Stimulated activated CD8-positive, alpha-beta memory T cell treated with anti-CD3 and anti-CD28 coated beads, Interleukin-7, amount 100 ng/mL, for 1 hour (primary cell): ENCODE measurements around the gene SMYD2.

Source experiments
- DNase-seq, 2 donors: peaks; one replicate each; pipeline ENCODE4 v3.0.0-alpha.2; 2020; ENCODE audit warnings: low read depth in 2 of 2

Gene SMYD2, protein sequence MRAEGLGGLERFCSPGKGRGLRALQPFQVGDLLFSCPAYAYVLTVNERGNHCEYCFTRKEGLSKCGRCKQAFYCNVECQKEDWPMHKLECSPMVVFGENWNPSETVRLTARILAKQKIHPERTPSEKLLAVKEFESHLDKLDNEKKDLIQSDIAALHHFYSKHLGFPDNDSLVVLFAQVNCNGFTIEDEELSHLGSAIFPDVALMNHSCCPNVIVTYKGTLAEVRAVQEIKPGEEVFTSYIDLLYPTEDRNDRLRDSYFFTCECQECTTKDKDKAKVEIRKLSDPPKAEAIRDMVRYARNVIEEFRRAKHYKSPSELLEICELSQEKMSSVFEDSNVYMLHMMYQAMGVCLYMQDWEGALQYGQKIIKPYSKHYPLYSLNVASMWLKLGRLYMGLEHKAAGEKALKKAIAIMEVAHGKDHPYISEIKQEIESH

DNA sequence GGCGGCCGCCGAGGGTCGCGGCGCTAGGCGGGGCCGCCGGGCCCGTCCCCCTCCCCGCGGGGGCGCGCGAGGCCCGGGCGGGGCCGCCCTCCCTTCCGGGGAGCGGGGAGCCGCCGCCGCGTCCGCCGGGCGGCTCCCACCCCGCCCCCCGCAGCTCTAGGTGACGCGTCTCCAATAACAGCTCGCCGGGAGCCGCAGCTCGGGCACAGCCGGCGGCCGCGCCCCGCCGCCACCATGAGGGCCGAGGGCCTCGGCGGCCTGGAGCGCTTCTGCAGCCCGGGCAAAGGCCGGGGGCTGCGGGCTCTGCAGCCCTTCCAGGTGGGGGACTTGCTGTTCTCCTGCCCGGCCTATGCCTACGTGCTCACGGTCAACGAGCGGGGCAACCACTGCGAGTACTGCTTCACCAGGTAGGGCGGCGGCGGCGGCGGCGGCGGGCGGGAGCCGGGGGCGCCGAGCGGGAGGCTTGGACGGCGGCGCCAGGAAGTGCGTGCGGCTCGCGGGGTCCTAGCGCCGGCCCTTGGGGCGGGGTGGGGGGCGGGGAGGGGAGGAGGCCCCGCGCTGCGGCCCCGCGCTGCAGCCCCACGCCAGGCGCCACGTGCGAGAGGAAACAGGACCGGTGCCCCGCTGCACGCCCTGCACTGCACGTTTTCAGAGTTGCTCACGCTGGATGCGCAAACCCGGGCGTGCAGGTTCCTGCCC lies at the start of gene SMYD2:
TSS of gene SMYD2 (plus strand) at position 139 of the 699 bp plus-strand sequence. CDS start at position 235, 96 bp downstream.
- DNase-seq = peak; percentile 34 to 41

- DNase-seq = no peak
Observed at GRCh38 chr1:214233856-214234634, 46.9 kb upstream of the SMYD2 start.

DNA sequence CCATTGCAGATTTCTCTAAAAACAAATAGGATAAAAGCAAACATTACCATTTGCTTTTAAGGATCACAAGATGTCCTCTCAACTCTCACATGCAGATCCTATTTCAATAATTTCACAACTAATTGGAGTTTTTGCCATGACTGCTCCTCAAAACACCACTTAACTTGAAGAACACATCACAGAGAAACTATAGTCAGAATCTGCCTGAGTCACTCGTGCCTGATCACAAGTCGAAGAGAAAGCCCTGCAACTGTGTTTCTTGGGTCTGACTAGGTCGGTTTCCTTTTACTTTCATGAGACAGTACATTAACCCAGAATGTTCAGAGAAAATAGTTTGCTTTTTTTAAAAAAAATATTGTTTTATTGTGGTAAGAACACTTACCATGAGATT lies 46.3 kb upstream of the SMYD2 start:
- DNase-seq = no peak

- no peak for DNase-seq
Observed at GRCh38 chr1:214236477-214236876, 44.5 kb upstream of the SMYD2 start.

GRCh38 chr1:214241060-214241459 lies 39.9 kb upstream of the SMYD2 start:
- no peak for DNase-seq

- DNase-seq = no peak
Observed at GRCh38 chr1:214244252-214244651, 36.7 kb upstream of the SMYD2 start.

DNA sequence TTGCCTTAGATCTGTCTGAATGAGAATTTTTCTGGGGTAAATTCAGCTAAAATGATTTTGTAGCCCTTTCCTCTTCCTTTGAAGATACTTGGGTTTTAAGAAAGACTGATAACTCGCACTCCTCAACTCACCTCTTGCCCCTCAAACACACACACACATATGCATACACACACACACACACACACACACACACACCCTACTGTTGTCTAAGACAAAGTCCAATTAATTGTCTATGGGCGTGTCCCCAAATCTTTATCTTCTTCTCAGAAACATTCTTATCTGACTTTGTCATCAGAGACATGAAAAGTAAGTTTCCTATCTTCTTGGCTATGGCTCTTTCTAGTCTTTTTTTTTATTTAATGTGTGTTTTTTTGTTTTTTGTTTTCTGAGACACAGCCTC lies 36.1 kb upstream of the SMYD2 start:
- no peak for DNase-seq

DNA sequence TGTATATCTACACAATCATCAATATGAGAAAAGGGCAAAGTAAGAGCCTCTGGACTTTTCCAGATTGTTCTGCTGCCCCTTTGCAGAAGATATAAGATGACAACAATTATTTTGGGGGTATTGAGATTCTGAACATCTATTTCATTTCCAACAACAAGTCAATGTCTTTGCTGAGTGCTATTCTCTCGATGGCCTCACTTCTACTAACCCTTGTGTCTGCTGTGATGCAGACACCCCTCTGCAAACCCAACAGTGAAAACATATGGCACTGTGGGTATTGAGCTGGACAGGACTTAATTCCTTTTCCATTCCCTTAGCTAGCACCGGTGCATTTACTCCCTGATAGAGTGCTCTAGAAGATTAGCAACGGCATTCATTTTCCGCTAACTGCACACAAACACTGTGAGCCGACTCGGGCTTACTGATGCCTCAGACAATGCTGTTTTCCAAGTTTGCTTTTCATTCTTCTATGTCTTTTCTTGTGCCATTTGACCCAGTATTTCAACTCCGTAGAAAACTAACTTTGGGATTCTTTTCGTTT lies 33.4 kb upstream of the SMYD2 start:
- no peak for DNase-seq

DNA sequence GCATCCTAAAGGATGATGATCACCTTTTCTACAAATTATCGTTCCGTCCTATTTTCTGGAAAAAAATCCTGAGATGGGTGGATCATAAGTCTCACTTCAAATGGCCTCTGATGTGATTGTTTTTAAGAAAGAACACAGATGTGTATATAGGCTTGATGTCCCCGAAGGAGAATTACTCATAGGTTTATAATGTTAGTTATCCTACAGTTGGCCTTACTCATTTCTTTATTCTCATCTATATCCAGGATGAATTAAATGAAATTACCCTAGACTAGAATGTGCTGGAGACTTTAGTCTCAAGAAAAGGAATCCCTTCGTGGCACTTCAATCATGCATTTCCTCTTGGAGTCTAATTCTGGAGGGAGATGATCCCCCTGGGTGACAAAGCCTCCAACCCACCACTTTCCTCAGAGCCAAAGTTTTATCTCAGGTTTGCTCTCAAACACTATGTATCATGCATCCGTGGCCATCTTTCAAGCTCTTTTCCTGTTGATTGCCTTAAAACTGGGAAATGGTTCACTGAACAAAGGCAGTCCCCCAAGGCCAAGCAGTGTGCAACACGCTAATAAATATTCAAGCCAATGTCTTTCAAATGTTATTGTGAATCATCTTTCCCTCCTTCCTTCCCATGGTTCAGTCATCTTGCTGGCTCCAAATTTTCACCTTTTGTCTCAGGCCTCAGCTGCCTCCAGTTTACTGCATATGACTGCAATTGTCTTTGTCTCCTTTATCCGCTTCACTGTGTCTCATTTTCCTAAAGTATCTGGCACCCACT lies 32.5 kb upstream of the SMYD2 start:
- DNase-seq = no peak

DNA sequence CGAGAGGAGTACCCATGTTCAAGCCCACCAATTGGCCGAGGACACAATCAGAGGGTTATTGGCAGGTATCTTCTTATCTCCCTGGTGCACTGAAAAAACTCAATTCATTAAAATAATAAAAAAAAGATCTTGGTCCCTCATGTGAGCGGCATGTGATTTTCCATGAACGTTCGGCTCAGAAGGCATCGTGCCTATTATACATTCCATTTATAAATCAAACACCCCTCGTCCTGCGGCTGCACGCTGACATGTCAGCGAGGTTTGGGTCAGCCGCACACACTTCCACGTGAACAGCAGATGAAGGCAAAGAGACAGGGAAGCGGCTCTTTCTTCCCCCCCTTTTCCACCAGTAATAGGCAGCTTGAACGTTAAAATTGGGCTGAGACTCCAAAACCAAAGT lies 31.3 kb upstream of the SMYD2 start:
- DNase-seq = no peak

GRCh38 chr1:214251354-214251753 lies 29.6 kb upstream of the SMYD2 start:
- no peak for DNase-seq

- no peak for DNase-seq
Observed at GRCh38 chr1:214255509-214255908, 25.4 kb upstream of the SMYD2 start.

- DNase-seq = no peak
Observed at GRCh38 chr1:214259353-214259977, 21.5 kb upstream of the SMYD2 start.

DNA sequence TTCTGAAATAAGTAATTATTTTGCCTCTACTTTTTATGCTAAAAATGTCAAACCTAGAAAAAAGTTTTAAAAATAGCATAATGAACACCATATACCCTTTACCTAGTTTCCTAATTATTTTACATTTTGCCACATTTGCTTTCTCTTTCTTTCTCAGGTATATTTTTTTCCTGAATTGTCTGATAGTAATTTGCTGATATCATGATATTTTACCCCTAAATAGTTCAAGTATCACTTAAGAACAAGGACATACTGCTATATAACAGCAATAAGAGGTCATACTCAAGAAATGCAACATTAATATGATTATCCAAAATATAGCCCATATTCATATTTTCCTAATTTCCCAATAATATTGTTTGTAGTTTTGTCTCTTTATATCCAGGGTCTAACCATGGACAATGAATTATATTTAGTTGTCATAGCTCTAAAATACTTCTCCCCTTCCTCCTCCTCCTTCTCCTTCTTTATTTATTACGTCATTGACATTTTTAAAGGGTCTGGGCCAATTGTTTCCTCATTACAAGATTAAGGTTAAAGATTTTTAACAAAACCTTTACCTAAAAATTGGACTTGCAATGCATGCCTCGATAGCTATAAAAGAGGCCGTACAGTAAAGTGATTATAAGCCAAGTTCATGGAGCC lies 20.3 kb upstream of the SMYD2 start:
- DNase-seq = no peak

DNA sequence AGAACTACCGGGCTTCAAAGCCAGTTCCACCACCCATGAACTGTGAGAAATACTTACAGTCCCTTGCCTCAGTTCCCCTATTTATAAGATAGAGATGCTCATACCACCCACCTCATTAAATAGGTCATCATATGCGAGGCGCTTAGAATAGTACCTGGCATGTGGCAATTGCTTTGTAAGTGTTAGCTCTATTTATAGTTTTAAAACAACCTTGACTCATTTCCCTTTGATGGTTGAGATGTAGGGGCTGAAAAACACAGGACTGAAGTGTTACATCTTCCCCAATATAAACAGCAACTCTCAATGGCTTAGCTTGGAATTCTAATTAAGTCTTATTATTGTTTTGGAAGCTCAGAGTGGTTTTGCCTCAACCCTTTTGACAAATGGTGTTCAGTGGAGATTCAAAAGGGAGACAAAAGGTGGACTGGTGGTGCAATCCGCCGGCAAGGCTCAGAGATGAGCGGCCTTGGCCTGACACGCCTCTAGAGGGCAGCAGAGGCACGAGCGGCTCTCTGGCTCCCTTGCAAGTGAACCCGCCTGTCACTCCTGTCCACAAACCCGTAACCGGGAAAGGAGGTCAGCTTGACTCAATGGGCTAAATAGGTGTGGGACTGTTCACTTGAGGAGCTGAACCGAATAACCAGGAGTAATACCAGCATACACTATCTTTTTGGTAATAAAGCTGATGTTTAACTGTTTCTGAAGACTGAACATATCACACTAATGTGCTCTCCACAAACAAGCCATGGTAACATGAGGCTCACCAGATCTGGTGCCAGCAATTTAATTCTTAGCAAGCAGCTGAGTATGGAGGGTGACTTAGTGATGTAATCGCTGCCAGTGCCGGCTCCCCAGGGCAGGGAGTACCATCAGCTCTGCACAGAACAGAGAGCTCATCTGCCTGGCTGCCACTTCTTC lies 19.5 kb upstream of the SMYD2 start:
- peak; percentile 45 to 70 for DNase-seq

GRCh38 chr1:214264196-214264595 lies 16.8 kb upstream of the SMYD2 start:
- DNase-seq = no peak

DNA sequence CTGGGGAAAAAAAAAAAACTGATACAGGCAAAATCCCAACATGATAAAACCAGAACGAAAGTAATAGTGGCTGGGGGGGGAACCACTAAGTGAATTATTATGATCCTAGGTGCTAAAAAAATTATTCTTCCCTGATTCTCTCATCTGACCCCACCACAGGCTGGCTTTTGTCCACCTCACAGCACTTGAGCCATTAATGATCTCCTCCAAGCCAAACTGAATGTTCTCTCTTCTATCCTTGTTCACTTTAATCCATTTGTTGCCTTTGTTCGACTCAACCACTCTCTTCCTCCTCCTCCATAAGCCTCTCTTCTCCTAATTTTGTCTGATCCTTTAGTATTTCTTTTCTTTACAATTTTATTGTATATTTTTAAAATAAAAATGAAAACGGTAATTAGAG lies 16.0 kb upstream of the SMYD2 start:
- no peak for DNase-seq

DNA sequence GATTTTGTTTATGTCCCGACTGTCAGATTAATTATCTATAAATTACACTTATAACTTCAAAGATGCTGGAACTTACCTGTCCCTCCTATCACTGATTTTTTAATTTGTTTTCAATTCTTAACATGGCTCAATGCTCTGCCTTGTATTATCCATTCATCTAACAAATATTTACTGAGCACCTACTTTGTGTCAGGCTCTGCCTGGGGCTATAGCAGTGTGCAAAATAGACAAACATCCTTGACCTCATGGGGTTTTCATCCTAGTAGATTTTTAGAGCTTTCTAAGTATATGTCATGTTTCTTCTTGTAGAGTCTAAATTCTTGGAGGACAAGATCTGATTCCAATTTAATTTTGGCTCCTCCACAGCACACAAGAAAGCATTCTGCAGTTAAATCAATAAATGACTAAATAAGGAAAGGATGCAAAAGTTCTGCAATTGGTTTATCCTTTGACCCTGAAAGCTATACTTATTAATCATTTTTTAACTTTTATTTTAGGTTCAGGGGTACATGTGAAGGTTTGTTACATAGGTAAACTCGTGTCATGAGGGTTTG lies 10.8 kb upstream of the SMYD2 start:
- no peak for DNase-seq
